ENCODE results near the gene ID4.

ID4 gene

DNA sequence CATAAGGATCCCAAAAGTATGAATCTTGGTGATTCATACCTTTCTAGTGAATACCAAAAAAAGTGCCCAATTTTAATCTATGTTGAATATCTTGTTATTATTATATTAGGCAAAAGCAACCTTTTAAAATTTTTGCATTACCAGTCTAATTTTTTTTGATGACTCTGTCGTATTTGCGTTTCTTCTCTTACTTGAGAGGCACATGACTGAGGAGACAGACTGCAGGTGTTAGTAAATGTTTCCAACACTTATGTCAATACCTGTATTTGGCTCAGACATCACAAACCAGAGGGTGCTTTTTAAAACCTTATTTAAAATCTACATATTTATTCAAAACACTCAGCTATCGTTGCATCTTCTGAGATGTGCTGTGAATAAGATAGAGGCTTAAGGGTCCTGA is 27.1 kb downstream of the ID4 start:
- no peak for DNase-seq

DNA sequence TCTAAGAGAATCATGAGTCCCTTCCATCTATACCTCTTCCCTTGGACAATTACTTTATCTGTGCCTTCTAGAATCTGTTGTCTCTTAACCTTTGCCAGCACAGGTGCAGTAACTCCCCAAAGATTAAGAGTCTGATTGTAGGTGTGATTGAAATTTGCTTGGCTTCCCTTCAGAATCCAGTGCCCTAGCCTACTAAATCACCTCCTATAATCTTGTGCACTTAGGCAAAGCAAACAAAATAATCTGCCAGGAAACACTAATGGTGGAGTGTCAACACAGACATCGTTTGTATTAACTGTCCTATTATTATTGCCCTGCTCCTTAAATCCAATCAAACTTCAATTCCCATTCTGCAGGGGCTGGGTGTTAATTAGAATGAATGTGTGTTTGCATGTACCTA is 28.0 kb downstream of the ID4 start:
- DNase-seq: no peak

DNA sequence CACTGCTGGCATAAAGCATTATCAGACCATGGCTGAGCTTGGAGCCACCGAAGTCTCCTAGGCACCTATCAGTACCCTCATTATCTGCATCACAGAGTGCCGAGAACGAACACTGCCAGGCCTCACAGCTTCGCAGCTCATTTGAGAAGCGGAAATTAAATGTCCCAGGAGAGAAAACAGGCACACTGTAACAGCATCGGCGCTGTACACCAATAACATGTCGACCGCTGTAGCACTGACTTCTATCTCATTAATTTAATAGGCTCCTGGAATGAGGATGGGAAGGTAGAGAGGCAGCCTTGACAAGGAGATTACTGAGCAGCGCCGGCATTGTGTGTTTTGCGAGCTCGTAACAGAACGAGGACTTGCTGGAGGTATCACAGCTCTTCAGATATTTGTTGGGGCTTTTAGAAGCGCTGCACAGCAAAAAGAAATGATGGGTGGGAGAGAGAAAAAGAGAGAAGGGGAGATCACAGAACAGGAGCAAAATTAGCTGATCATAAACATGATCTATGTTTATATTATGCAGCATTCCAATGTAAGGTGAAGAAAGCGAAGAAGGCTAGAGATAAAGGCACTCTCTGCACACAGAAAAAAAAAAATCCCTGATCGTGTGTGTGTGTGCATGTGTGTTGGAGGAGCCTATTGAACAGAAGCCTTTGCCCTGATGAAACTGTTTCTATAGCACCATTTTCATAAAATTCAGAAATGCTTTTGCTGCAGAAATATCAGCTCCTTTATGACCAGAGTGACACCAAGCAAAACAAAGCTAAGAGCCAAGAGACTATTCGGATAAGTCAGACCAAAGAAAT is 29.2 kb downstream of the ID4 start:
- DNase-seq: no peak

DNA sequence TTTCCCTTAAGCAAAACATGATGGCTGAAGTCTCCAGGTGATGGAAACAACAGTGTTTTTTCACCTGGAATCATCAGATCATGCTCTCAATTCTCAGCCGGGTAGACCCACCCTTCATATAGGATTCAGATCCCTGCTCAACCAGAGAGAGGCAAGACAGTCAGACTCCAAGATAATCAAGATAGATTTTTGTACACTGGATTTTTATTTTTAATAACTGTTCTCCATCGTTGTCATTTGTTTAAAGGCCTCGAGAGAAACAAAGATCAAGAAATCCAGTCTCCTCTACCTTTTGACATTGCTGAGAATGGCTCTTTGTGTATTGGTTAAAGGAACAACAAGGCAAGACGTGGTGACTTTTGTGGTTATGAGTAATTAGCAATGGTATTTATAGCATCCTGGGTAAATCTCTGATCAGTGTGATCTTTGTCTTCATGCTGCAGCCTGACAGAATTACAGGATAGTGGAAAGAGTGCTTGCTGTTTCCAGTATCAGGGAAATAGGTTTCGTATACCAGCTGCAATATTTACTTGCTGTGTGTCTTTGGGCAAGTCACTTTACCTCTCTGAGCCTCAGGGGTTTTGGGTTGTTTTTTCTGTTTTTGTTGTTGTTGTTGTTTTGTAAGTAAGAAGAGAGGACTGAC is 29.9 kb downstream of the ID4 start:
- no peak for DNase-seq

DNA sequence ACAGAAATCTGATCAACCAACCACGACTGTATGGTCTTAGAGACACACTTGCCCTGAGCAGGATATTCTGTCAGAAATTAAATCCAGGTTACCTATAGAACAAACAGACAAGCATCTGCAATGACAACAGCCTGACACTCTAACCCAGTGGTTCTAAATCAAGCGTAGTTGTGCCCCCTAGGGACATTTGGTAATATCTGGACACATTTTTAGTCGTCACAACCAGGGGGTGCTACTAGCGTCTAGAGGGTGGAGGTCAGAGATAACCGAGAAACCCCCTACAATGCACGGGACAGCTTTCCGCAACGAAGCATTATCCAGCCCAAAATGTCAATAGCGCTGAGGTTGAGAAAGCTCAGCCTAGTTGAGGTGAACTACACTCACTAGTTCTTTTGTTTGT is 32.3 kb downstream of the ID4 start:
- DNase-seq: no peak

DNA sequence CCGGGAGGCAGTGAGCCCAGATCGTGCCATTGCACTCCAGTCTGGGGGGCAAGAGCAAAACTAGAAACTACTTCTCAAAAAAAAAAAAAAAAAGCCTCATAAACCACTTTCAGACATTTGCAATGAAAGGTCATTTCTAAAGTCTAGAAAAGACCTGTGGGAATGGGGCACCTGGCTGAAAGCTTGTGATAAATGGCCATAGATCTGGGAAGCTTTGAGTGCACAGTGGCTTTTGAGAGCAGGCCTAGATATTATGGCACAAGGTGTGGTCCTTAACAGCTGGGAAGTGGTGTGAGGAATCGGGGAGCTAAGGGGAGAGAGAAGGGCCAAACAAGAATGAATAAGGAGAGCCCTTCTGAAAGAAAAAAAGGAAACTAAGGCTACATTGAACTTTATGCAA is 33.2 kb downstream of the ID4 start:
- no peak for DNase-seq

DNA sequence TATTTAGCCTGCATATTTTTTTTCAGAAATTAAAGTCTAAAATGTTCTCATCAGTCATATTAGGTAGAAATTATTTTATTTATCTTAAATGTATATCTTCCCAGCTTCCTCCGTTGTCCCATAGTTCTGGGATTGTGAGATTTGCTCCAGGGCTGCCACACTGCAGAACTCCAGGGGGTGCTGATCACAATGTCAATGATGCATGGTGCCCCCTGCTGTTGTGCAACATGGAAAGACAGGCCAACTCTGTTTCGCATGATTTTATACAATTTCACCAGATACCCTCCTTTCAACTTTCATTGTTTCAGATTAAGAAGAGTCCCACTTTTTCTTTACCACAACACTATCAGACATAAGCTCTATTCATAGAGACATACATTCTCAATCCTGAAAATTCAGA is 35.9 kb downstream of the ID4 start:
- no peak for DNase-seq

DNA sequence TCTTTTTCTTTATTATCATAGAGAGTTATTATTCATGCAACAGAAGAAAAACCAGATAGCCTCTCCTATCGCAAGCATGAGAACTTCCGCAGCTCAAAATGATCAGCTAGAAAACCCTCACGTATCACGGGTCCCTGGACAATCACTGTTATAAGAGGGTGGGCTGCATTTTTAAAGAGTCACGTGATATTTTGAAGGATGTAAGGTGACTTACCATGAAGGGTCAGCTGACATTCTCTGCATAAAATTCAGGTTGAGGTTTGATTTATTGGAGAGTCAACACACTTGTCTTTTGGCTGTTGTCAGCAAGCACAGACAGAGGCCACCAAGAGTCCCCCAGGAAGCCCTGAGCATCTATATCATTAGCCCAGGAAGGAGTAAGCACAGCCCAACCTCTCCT is 39.5 kb downstream of the ID4 start:
- no peak for DNase-seq

DNA sequence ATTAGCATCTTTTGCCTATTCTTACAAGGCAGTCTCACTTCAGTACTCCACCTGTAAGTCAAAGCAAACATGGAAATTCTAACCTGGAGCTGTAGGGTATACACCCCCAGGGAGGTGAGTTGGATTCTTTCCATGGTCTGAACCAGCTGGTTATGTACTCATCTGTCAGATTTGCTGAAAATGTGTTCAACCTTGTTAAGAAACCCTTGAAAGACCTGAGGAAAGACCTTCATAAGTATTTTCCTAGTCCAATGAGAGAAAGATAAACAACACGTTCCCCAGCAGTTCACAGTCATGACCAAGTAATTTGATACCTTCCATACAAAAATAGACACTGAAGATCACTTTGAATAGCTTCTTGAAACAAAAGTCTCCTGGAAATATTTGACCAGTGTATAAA is 42.5 kb downstream of the ID4 start:
- no peak for DNase-seq

DNA sequence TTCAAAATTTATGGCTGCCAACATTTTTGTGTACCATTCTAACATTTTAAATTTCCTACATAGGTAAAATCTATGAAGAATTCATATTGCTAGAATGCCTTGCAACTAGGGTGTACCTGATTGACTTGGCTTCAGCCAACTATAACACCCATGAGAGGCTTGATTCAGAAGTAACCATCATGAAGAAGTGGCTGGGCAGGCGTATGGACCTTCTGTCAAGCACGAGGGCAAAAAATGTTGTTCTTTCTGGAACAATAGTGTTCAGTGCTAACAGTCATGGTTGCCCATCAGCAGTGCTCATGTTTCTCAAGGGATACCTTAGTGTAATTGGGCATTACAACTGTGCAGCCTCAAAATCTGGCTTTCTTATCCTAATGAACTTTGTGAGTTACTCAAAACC is 42.9 kb downstream of the ID4 start:
- no peak for DNase-seq

DNA sequence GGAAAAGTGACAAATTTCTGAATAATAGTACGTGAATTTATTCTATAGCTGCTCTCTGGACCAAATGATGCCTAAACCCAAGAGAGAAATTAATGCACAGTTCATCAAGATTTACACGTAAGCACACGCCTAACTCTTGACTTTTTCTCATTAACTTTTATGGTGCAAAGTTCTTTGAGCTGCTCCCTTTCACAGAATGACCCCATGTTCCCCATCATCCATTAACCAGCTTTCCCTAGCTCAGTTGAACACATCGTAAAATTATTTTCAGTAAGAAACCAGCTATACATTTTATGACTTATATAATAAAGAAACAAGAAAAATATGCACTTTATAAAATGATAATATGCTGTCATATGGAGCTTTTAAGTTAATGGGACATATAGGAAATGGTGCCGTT is 54.3 kb downstream of the ID4 start:
- no peak for DNase-seq
